ENCODE data around the gene MGAT4D. TPM values are rescaled to one million over a fixed set of nuclear protein-coding genes. Genes with fewer than 3 reads are reported as not detected.

The MGAT4D gene
- total and polyA plus RNA-seq, 2 experiments from 2014 or later, result not detected

DNA sequence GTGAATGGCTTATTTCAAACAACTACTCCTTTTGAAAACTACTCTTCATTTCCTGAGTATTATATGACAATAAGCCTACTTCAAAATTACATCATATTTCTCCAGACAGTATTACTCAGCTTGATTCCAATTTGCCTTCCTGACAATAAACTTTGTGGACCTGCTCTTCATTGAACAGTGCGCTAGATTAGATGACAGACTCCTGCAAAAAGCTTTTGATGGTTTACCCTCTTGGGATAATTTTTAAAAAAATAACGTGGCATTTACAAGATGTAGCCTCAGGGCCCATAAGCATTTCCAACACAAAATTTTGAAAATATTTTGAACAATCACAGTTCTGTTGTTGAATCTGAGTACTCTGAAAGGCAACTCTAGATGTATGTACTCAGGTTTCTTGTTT is 25.9 kb downstream of the MGAT4D start (continued):
- no peak for TF ChIP-seq EZH2phosphoT487 (IDR thresholded peaks at IDR 0.05; ENCODE audit: unreplicated experiment)
- TF ChIP-seq ZNF331 (CRISPR knock-in tag; IDR thresholded peaks at IDR 0.05; ENCODE audit: low read depth), result no peak
- TF ChIP-seq NANOG (IDR thresholded peaks at IDR 0.05; ENCODE audit: borderline replicate concordance), result no peak
- TF ChIP-seq EZH2 (IDR thresholded peaks at IDR 0.05; ENCODE audit: low read depth, unreplicated experiment), result no peak
- no peak for TF ChIP-seq CREB1 (CRISPR knock-in tag; IDR thresholded peaks at IDR 0.05; ENCODE audit: low read depth)
- no peak for TF ChIP-seq ZNF114 (CRISPR knock-in tag; IDR thresholded peaks at IDR 0.05)
- TF ChIP-seq JUNB (IDR thresholded peaks at IDR 0.05; ENCODE audit: unreplicated experiment), result no peak
- no peak for TF ChIP-seq POLR2AphosphoS5 (IDR thresholded peaks at IDR 0.05; ENCODE audit: low read depth)

DNA sequence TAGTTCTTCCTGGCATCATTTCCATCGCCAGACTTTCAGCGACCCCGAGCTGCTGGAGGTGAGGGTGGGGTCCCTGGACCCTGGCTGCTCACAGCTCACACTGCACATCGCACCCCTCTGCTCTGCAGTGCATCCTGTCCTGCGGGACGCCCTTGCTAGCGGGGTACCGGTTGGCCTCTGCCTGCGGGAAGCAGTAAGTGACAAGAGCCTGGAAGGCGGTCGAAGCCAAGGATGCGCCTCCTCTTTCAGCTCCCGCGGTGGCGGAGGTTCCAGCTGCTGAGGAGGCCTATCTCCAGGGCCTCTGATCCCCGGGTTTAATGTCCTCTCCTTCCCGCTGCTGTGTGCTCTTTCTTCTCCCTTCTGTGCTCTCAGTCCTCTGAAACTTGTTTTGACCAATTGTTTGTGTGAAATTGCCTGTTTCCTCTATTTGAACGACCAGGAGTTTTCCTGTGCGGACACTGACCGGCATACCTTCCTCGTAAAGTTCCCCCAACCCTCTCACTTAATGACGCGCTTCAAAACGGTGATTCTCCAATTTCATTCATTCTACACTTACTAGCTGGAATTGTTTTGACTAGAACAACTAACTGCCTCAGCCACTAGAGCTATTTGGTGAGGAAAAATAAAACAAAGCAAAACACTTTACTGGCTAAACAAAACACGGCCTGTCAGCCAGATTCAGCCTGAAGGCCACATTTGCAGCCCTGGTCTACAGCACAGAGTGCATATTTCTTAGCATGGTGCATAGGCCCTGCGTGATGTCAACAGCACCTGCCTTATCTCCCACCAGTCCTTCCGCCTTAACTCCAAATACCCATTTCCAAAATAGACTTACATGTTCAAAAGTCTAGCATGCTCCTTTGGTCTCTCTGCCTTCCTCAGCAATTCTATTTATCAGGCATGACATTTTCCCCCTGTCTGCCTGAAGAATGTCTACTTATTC is 28.0 kb downstream of the MGAT4D start:
- Mint-ChIP-seq H3K27ac (no peak overlapping the region), H3K4me3 (peak overlapping the region; percentile 41; the same call in 2 of the 3 replicates), H3K9me3 (no peaks in the 10 kb centered on the region), H3K36me3 (ENCODE audit: low read depth) (no peaks in the 10 kb centered on the region), H3K27me3 (ENCODE audit: insufficient read depth, low read depth, poor library complexity) (no peaks in the 10 kb centered on the region), H3K4me1 (peaks cover 8% of the 10 kb centered on the region)
- Histone ChIP-seq H3K27me3 (ENCODE audit: insufficient read depth) (no peaks in the 10 kb centered on the region), H2AFZ (peak overlapping the region; percentile 95), H3K27ac (ENCODE audit: low read depth) (no peak overlapping the region), H4K20me1 (replicated peaks; ENCODE audit: insufficient read depth) (no peaks in the 10 kb centered on the region), H3K79me2 (replicated peaks; ENCODE audit: insufficient read depth) (no peaks in the 10 kb centered on the region), H3K4me2 (peak overlapping the region; percentile 44; the same call in 1 of the 2 replicates), H3F3A (replicated peaks; ENCODE audit: low read depth) (no peaks in the 10 kb centered on the region), H3K9me2 (ENCODE audit: insufficient read depth) (no peaks in the 10 kb centered on the region), H3K36me3 (ENCODE audit: insufficient read depth) (no peaks in the 10 kb centered on the region), H3K4me3 (peak overlapping the region; percentile 29), H3K4me1 (ENCODE audit: insufficient read depth) (no peaks in the 10 kb centered on the region)
- peak; percentile 73 for DNase-seq (ENCODE audit: low spot score)
- peak; percentile 99 for ATAC-seq
- TF ChIP-seq JUNB (IDR thresholded peaks at IDR 0.05; ENCODE audit: unreplicated experiment), result no peak
- no peak for TF ChIP-seq ZNF114 (CRISPR knock-in tag; IDR thresholded peaks at IDR 0.05)
- TF ChIP-seq, protein P1, sequence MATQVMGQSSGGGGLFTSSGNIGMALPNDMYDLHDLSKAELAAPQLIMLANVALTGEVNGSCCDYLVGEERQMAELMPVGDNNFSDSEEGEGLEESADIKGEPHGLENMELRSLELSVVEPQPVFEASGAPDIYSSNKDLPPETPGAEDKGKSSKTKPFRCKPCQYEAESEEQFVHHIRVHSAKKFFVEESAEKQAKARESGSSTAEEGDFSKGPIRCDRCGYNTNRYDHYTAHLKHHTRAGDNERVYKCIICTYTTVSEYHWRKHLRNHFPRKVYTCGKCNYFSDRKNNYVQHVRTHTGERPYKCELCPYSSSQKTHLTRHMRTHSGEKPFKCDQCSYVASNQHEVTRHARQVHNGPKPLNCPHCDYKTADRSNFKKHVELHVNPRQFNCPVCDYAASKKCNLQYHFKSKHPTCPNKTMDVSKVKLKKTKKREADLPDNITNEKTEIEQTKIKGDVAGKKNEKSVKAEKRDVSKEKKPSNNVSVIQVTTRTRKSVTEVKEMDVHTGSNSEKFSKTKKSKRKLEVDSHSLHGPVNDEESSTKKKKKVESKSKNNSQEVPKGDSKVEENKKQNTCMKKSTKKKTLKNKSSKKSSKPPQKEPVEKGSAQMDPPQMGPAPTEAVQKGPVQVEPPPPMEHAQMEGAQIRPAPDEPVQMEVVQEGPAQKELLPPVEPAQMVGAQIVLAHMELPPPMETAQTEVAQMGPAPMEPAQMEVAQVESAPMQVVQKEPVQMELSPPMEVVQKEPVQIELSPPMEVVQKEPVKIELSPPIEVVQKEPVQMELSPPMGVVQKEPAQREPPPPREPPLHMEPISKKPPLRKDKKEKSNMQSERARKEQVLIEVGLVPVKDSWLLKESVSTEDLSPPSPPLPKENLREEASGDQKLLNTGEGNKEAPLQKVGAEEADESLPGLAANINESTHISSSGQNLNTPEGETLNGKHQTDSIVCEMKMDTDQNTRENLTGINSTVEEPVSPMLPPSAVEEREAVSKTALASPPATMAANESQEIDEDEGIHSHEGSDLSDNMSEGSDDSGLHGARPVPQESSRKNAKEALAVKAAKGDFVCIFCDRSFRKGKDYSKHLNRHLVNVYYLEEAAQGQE (IDR thresholded peaks at IDR 0.05; ENCODE audit: unreplicated experiment), result no peak
- TF ChIP-seq, protein P2, sequence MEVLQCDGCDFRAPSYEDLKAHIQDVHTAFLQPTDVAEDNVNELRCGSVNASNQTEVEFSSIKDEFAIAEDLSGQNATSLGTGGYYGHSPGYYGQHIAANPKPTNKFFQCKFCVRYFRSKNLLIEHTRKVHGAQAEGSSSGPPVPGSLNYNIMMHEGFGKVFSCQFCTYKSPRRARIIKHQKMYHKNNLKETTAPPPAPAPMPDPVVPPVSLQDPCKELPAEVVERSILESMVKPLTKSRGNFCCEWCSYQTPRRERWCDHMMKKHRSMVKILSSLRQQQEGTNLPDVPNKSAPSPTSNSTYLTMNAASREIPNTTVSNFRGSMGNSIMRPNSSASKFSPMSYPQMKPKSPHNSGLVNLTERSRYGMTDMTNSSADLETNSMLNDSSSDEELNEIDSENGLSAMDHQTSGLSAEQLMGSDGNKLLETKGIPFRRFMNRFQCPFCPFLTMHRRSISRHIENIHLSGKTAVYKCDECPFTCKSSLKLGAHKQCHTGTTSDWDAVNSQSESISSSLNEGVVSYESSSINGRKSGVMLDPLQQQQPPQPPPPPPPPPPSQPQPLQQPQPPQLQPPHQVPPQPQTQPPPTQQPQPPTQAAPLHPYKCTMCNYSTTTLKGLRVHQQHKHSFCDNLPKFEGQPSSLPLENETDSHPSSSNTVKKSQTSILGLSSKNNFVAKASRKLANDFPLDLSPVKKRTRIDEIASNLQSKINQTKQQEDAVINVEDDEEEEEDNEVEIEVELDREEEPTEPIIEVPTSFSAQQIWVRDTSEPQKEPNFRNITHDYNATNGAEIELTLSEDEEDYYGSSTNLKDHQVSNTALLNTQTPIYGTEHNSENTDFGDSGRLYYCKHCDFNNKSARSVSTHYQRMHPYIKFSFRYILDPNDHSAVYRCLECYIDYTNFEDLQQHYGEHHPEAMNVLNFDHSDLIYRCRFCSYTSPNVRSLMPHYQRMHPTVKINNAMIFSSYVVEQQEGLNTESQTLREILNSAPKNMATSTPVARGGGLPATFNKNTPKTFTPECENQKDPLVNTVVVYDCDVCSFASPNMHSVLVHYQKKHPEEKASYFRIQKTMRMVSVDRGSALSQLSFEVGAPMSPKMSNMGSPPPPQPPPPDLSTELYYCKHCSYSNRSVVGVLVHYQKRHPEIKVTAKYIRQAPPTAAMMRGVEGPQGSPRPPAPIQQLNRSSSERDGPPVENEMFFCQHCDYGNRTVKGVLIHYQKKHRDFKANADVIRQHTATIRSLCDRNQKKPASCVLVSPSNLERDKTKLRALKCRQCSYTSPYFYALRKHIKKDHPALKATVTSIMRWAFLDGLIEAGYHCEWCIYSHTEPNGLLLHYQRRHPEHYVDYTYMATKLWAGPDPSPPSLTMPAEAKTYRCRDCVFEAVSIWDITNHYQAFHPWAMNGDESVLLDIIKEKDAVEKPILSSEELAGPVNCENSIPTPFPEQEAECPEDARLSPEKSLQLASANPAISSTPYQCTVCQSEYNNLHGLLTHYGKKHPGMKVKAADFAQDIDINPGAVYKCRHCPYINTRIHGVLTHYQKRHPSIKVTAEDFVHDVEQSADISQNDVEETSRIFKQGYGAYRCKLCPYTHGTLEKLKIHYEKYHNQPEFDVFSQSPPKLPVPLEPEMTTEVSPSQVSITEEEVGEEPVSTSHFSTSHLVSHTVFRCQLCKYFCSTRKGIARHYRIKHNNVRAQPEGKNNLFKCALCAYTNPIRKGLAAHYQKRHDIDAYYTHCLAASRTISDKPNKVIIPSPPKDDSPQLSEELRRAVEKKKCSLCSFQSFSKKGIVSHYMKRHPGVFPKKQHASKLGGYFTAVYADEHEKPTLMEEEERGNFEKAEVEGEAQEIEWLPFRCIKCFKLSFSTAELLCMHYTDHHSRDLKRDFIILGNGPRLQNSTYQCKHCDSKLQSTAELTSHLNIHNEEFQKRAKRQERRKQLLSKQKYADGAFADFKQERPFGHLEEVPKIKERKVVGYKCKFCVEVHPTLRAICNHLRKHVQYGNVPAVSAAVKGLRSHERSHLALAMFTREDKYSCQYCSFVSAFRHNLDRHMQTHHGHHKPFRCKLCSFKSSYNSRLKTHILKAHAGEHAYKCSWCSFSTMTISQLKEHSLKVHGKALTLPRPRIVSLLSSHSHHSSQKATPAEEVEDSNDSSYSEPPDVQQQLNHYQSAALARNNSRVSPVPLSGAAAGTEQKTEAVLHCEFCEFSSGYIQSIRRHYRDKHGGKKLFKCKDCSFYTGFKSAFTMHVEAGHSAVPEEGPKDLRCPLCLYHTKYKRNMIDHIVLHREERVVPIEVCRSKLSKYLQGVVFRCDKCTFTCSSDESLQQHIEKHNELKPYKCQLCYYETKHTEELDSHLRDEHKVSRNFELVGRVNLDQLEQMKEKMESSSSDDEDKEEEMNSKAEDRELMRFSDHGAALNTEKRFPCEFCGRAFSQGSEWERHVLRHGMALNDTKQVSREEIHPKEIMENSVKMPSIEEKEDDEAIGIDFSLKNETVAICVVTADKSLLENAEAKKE (CRISPR knock-in tag; IDR thresholded peaks at IDR 0.05), result no peak
- no peak for TF ChIP-seq NANOG (IDR thresholded peaks at IDR 0.05; ENCODE audit: borderline replicate concordance)
- no peak for TF ChIP-seq ZNF331 (CRISPR knock-in tag; IDR thresholded peaks at IDR 0.05; ENCODE audit: low read depth)
- TF ChIP-seq, protein P3, sequence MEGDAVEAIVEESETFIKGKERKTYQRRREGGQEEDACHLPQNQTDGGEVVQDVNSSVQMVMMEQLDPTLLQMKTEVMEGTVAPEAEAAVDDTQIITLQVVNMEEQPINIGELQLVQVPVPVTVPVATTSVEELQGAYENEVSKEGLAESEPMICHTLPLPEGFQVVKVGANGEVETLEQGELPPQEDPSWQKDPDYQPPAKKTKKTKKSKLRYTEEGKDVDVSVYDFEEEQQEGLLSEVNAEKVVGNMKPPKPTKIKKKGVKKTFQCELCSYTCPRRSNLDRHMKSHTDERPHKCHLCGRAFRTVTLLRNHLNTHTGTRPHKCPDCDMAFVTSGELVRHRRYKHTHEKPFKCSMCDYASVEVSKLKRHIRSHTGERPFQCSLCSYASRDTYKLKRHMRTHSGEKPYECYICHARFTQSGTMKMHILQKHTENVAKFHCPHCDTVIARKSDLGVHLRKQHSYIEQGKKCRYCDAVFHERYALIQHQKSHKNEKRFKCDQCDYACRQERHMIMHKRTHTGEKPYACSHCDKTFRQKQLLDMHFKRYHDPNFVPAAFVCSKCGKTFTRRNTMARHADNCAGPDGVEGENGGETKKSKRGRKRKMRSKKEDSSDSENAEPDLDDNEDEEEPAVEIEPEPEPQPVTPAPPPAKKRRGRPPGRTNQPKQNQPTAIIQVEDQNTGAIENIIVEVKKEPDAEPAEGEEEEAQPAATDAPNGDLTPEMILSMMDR (conservative IDR thresholded peaks at IDR 0.05; ENCODE audit: low read depth in 2 of 2), result no peak
- no peak for TF ChIP-seq POLR2AphosphoS5 (IDR thresholded peaks at IDR 0.05; ENCODE audit: low read depth)
- no peak for TF ChIP-seq CREB1 (CRISPR knock-in tag; IDR thresholded peaks at IDR 0.05; ENCODE audit: low read depth)
- TF ChIP-seq EZH2 (IDR thresholded peaks at IDR 0.05; ENCODE audit: low read depth, unreplicated experiment), result no peak

All from GM23338 (cell line).